GM13977 (cell line): Measurements from ENCODE around the gene TCEA3.

Experiments
- DNase-seq: peaks from one replicate; pipeline ENCODE4 v3.0.0; 2012; ENCODE audit warnings: low spot score
- in situ Hi-C: fragments of 300-500 bp; cut with MboI; formaldehyde crosslinking; loops from one replicate; pipeline ENCODE4 v1.12.0; 2022; ENCODE audit warnings: low sequenced_read_pairs, low pct_unique_long_range_greater_than_20kb, mixed read lengths, inconsistent platforms; ENCODE audit not compliant: unreplicated experiment
- TF ChIP-seq, protein P1 (sequence below): IDR thresholded peaks from 2 replicates; pipeline ENCODE4 v1.5.1; 2012; ENCODE audit warnings: mild to moderate bottlenecking, control low read depth; ENCODE audit not compliant: insufficient read depth; ENCODE audit errors: extremely low read depth, missing control alignments

The TCEA3 gene

DNA sequence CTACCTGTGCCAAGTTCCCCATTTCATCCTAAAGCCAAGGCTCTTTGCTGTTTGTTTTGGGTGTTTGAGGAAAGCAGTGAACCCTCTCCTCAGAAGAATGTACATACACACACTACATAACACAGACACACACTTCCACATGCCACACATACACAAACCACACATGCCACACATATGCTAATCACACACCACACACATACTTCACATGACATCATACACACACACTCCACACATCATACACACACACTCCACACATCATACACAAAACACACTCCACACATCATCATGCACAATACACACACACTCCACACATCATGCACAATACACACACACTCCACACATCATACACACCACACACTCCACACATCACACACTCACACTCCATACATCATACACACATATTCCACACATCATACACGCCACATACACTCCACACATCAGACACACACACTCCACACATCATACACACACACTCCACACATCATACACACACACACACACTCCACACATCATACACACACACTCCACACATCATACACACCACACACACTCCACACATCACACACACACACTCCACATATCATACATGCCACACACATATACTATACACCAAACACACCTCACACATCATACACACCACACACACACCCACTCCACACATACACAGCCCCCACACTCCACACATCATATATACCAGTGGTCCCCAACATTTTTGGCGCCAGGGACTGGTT, 32.3 kb downstream of the TCEA3 start:
- in situ Hi-C loops, result no loop called here
- TF ChIP-seq, protein P1, sequence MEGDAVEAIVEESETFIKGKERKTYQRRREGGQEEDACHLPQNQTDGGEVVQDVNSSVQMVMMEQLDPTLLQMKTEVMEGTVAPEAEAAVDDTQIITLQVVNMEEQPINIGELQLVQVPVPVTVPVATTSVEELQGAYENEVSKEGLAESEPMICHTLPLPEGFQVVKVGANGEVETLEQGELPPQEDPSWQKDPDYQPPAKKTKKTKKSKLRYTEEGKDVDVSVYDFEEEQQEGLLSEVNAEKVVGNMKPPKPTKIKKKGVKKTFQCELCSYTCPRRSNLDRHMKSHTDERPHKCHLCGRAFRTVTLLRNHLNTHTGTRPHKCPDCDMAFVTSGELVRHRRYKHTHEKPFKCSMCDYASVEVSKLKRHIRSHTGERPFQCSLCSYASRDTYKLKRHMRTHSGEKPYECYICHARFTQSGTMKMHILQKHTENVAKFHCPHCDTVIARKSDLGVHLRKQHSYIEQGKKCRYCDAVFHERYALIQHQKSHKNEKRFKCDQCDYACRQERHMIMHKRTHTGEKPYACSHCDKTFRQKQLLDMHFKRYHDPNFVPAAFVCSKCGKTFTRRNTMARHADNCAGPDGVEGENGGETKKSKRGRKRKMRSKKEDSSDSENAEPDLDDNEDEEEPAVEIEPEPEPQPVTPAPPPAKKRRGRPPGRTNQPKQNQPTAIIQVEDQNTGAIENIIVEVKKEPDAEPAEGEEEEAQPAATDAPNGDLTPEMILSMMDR, result no peak
- DNase-seq, result no peak

DNA sequence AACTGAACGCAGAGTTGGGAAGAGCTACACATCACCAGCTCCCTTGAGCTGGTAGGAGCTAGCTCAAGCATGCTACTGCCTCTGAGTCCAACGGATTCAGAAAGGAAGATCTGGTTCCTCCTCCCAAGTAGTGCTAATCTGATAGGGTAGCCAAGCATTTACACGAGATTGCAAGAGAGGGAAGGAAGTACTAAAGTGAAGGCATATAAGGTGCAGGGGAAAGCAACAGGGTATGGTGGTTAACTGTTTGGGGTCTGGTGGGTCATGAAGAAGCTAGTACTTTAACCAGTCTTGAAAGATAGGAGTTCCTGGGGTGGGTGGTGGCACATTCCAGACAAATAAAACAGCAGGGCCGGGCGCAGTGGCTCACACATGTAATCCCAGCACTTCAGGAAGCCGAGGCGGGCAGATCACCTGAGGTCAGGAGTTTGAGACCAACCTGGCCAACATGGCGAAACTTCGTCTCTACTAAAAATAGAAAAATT, 34.7 kb downstream of the TCEA3 start:
- in situ Hi-C loops, result no loop called here
- DNase-seq, result no peak
- TF ChIP-seq, protein P1, result no peak

DNA sequence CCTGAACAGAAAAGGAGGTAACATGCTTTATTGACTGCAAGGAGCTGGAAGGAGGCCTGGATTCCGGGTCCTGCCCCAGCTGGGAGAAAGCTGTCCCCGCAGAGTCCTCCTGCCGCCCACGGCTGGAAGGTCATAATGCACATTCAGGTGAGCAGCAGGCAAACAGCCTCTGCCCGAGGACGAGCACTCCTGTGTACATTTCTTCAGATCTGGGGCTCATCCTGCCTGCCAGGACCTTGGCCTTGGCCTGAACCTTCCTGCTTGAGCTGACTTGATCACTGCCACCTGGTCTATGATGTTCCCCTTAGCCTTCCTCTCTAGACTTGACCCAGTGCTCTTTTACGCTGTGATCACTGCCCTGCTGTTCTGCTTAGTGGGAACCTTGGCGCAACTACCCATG, 37.1 kb downstream of the TCEA3 start:
- TF ChIP-seq, protein P1, result no peak
- in situ Hi-C loops, result no loop called here
- no peak for DNase-seq

DNA sequence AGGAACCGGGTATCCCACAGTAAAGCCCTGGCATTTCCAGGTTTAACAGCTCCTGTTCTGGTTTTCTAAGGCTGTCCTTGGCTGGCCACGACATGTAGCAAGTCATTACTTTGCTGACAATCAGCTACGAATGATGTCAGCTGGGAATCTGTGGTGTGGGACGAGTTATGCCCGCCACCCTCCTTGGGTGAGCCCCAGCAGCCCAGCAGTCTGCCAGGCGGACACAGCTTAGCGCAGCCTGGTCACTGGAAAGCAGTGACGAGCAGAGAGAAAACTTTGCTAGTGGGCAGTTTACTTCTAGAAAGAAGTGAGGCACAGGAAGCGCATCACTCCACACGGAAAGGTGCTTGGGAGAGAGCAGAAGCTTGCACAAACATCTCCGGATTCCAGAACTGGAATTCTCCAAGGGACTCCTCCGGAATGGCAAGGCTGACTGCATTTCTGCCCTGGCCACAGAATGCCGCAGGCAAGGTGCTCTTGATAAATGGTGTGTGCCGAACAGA, 39.4 kb downstream of the TCEA3 start:
- TF ChIP-seq, protein P1, result no peak
- in situ Hi-C loops, result no loop called here
- no peak for DNase-seq

DNA sequence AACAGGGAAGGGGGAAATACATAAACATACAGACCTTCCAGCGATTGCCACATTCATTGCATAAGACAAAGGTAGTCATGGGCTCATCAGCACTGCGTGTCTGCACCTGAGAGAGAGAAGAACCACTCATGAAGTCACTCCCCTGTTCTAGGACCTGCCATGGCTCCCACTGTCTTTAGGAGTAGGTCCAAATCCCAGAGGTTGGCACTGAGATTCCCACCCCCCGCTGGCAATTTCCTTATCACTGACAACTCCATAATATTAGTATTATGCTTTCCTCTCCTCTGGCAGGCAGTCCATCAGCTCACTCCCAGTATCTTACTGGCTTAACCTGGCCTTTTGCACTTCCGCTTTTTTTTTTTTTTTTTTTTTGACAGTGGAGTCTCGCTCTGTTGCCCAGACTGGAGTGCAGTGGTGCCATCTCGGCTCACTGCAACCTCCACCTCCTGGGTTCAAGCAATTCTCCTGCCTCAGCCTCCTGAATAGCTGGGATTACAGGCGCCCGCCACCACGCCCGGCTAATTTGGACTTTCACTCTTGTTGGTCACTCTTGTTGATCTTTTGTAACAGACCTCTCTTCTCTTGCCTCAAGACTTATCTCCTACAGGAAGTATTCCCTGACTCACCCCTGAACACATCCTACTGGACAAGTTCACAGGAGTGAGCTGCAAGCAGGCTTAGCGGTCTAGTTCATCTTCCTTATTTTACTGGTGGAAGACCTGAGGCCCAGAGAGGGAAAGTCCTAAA, 40.1 kb downstream of the TCEA3 start:
- TF ChIP-seq, protein P1, result no peak
- in situ Hi-C loops, result no loop called here
- no peak for DNase-seq

DNA sequence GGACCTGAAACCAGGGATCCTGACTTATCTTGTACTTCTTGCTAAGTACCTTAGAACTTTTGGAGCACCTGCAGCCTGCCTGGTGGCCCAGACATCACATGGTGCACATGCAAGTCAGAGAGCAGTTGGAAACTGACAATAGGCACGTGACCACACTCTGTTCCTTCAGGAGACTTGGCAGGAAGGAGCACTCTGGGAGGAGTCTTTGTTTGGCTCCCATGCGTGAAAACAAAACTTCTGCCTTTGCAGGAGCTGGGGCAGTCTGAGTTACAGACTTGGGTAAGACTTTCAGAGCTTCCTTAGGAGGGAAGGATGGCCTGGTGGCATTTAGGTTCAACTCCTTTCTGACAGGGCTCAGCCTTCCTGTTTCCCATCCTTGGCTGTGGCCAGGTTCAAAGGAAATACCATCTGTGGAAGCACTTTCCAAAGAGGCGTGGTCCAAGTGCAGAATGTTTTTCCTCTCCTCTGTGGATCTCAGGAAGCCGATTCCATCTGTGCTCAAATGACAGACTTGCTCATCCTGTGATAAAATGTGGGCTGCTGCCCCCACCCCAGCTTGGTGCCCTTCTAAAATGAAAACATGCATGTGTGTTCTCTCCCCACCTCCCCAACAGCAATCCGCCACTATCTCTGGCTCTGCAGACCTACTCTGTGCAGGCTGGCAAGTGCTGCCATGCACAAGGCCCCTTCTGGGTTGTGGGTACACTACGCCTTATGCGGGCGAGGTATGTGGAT, 40.8 kb downstream of the TCEA3 start:
- no peak for DNase-seq
- in situ Hi-C loops, result no loop called here
- TF ChIP-seq, protein P1, result no peak
